ENCODE results near the gene PLCB1.

DNA sequence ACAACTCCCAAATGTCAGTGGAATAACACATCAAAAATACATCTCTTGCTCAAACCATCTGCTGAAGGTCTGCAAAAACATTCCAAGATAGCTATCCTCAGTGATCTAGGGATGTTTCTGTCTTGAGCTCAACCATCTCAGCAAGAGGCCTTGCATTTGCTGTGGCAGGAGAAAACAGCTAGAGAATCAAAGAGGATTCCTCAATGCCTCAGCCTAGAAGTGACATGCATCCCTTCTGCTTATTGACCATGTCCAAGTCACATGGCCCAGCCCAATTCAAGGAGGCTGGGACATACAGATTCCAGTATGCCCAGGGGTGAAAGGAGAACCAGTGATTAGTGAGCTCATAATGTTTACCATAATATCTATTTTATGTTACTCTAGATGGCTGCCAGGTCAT, 269.5 kb downstream of the PLCB1 start:
- TF ChIP-seq EZH2 (IDR thresholded peaks at IDR 0.05; ENCODE audit: borderline replicate concordance, low read length): no peak
- TF ChIP-seq, protein P1, sequence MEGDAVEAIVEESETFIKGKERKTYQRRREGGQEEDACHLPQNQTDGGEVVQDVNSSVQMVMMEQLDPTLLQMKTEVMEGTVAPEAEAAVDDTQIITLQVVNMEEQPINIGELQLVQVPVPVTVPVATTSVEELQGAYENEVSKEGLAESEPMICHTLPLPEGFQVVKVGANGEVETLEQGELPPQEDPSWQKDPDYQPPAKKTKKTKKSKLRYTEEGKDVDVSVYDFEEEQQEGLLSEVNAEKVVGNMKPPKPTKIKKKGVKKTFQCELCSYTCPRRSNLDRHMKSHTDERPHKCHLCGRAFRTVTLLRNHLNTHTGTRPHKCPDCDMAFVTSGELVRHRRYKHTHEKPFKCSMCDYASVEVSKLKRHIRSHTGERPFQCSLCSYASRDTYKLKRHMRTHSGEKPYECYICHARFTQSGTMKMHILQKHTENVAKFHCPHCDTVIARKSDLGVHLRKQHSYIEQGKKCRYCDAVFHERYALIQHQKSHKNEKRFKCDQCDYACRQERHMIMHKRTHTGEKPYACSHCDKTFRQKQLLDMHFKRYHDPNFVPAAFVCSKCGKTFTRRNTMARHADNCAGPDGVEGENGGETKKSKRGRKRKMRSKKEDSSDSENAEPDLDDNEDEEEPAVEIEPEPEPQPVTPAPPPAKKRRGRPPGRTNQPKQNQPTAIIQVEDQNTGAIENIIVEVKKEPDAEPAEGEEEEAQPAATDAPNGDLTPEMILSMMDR (conservative IDR thresholded peaks at IDR 0.05 in 1 of 2, IDR thresholded peaks at IDR 0.05 in 1 of 2; ENCODE audit: extremely low read depth in 1 of 2, insufficient read depth in 1 of 2, low read depth in 1 of 2, low read length in 2 of 2): no peak
